H9 (cell line): ENCODE data around the gene GLB1L2. TPM values are rescaled to one million over a fixed set of nuclear protein-coding genes. Genes with fewer than 3 reads are reported as not detected.

Experiments
- DNase-seq: peaks from one replicate; pipeline ENCODE4 v3.0.0-alpha.2; 2017
- H2AFZ ChIP-seq: one replicate; pipeline ENCODE4 v1.6.1; 2013; ENCODE audit warnings: mild to moderate bottlenecking, low read length, control low read depth, moderate library complexity
- H2AK5ac ChIP-seq: 2 replicates; pipeline ENCODE4 v1.6.1; 2013; ENCODE audit warnings: low read length, control low read depth, mixed read lengths; ENCODE audit not compliant: insufficient read length
- H2BK120ac ChIP-seq: one replicate; pipeline ENCODE4 v1.6.1; 2013; ENCODE audit warnings: low read depth, mild to moderate bottlenecking, low read length, control low read depth, inconsistent platforms; ENCODE audit not compliant: poor library complexity, severe bottlenecking
- H2BK12ac ChIP-seq: 2 replicates; pipeline ENCODE4 v1.6.1; 2013; ENCODE audit warnings: low read length, control low read depth, mixed read lengths, low read depth; ENCODE audit not compliant: insufficient read length
- H2BK15ac ChIP-seq: 2 replicates; pipeline ENCODE4 v1.6.1; 2013; ENCODE audit warnings: low read depth, low read length, control low read depth
- H2BK20ac ChIP-seq: one replicate; pipeline ENCODE4 v1.6.1; 2013; ENCODE audit warnings: low read depth, mild to moderate bottlenecking, low read length, control low read depth, inconsistent platforms; ENCODE audit not compliant: poor library complexity, severe bottlenecking
- H2BK5ac ChIP-seq: 2 replicates; pipeline ENCODE4 v1.6.1; 2013; ENCODE audit warnings: low read length, control low read depth, mixed read lengths; ENCODE audit not compliant: insufficient read length
- H3K14ac ChIP-seq: 2 replicates; pipeline ENCODE4 v1.6.1; 2013; ENCODE audit warnings: low read length, control low read depth; ENCODE audit not compliant: insufficient read depth
- H3K18ac ChIP-seq: 2 replicates; pipeline ENCODE4 v1.6.1; 2013; ENCODE audit warnings: low read depth, mild to moderate bottlenecking, mixed read lengths, low read length, control low read depth; ENCODE audit not compliant: insufficient read length
- H3K23ac ChIP-seq: 2 replicates; pipeline ENCODE4 v1.6.1; 2013; ENCODE audit warnings: low read length, control low read depth, mixed read lengths, low read depth; ENCODE audit not compliant: insufficient read length
- H3K23me2 ChIP-seq: 2 replicates; pipeline ENCODE4 v1.6.1; 2013; ENCODE audit warnings: low read depth, mild to moderate bottlenecking, mixed read lengths, low read length, control low read depth; ENCODE audit not compliant: insufficient read length, poor library complexity, severe bottlenecking
- H3K27ac ChIP-seq: 2 replicates; pipeline ENCODE4 v1.5.1; 2013; ENCODE audit warnings: low read length, control low read depth, mixed read lengths, low read depth; ENCODE audit not compliant: insufficient read length
- H3K27me3 ChIP-seq: 2 replicates; pipeline ENCODE4 v1.6.1; 2013; ENCODE audit warnings: low read length, control low read depth, inconsistent platforms; ENCODE audit not compliant: insufficient read depth
- H3K4ac ChIP-seq: 2 replicates; pipeline ENCODE4 v1.6.1; 2013; ENCODE audit warnings: low read depth, mild to moderate bottlenecking, control low read depth, inconsistent platforms, low read length, moderate library complexity
- H3K4me1 ChIP-seq: 2 replicates; pipeline ENCODE4 v1.6.1; 2013; ENCODE audit warnings: low read length, control low read depth, inconsistent platforms; ENCODE audit not compliant: insufficient read depth
- H3K4me2 ChIP-seq: 2 replicates; pipeline ENCODE4 v1.6.1; 2013; ENCODE audit warnings: low read length, control low read depth, mixed read lengths; ENCODE audit not compliant: insufficient read length, insufficient read depth
- H3K56ac ChIP-seq: 2 replicates; pipeline ENCODE4 v1.6.1; 2013; ENCODE audit warnings: low read depth, mild to moderate bottlenecking, mixed read lengths, low read length, control low read depth; ENCODE audit not compliant: insufficient read length
- H3K79me1 ChIP-seq: 2 replicates; pipeline ENCODE4 v1.6.1; 2013; ENCODE audit warnings: low read depth, mild to moderate bottlenecking, moderate library complexity, low read length, control low read depth, inconsistent platforms; ENCODE audit not compliant: insufficient read depth, poor library complexity, severe bottlenecking
- H3K79me2 ChIP-seq: 2 replicates; pipeline ENCODE4 v1.6.1; 2013; ENCODE audit warnings: low read length, control low read depth, inconsistent platforms; ENCODE audit not compliant: insufficient read depth
- H3K9ac ChIP-seq: 2 replicates; pipeline ENCODE4 v1.6.1; 2013; ENCODE audit warnings: low read length, control low read depth, mixed read lengths; ENCODE audit not compliant: insufficient read length; ENCODE audit errors: extremely low read depth
- H3K9me3 ChIP-seq: one replicate; pipeline ENCODE4 v1.6.1; 2013; ENCODE audit warnings: low read depth, low read length, inconsistent platforms; ENCODE audit not compliant: control insufficient read depth
- H3T11ph ChIP-seq: one replicate; pipeline ENCODE4 v1.6.1; 2013; ENCODE audit warnings: mild to moderate bottlenecking, low read length, control low read depth, inconsistent platforms
- H4K20me1 ChIP-seq: one replicate; pipeline ENCODE4 v1.6.1; 2013; ENCODE audit not compliant: control insufficient read depth, insufficient read length, insufficient read depth
- H4K5ac ChIP-seq: 2 replicates; pipeline ENCODE4 v1.6.1; 2013; ENCODE audit warnings: low read depth, mild to moderate bottlenecking, mixed read lengths, low read length, control low read depth; ENCODE audit not compliant: insufficient read length
- H4K8ac ChIP-seq: replicated peaks from 2 replicates; pipeline ENCODE4 v1.6.1; 2013; ENCODE audit warnings: low read length, control low read depth, mixed read lengths, low read depth; ENCODE audit not compliant: insufficient read length
- H4K91ac ChIP-seq: 2 replicates; pipeline ENCODE4 v1.6.1; 2013; ENCODE audit warnings: low read depth, mild to moderate bottlenecking, moderate library complexity, mixed read lengths, low read length, control low read depth; ENCODE audit not compliant: insufficient read length
- H3K27ac Mint-ChIP-seq, 3 experiments: 2 replicates in 2 of 3; 3 replicates in 1 of 3; pipeline ENCODE4 v1.8.0; 2020 to 2021; ENCODE audit warnings: mixed read lengths in 3 of 3, mild to moderate bottlenecking in 1 of 3, moderate library complexity in 1 of 3
- H3K27me3 Mint-ChIP-seq: 2 replicates; pipeline ENCODE4 v1.8.0; 2021; ENCODE audit warnings: low read depth, mild to moderate bottlenecking, moderate library complexity, mixed read lengths
- H3K36me3 Mint-ChIP-seq, 3 experiments: 2 replicates in 2 of 3; 3 replicates in 1 of 3; pipeline ENCODE4 v1.8.0; 2020 to 2021; ENCODE audit warnings: low read depth in 3 of 3, mixed read lengths in 3 of 3; ENCODE audit not compliant: insufficient read depth in 1 of 3
- H3K4me1 Mint-ChIP-seq, 2 experiments: 2 replicates each; pipeline ENCODE4 v1.8.0; 2020; ENCODE audit warnings: mixed read lengths in 2 of 2
- H3K4me3 Mint-ChIP-seq, 2 experiments: 2 replicates in 1 of 2; 3 replicates in 1 of 2; pipeline ENCODE4 v1.8.0; 2020 to 2021; ENCODE audit warnings: mild to moderate bottlenecking in 2 of 2, mixed read lengths in 2 of 2, moderate library complexity in 1 of 2
- H3K9me3 Mint-ChIP-seq, 2 experiments: 2 replicates in 1 of 2; 3 replicates in 1 of 2; pipeline ENCODE4 v1.8.0; 2020; ENCODE audit warnings: mild to moderate bottlenecking in 2 of 2, mixed read lengths in 2 of 2, moderate library complexity in 1 of 2
- WGBS: extraction: QIAGEN DNeasy Blood & Tissue Kit; methylation state at CpG from one replicate; pipeline ENCODE4 v1.1.7; 2013; ENCODE audit warnings: missing lambda C conversion rate, low lambda C conversion rate, mixed read lengths; ENCODE audit not compliant: insufficient read length; ENCODE audit errors: extremely low coverage; 5-methylcytosine and 5-hydroxymethylcytosine counted together
- total RNA-seq: library from RNA; stranded (reverse); gene quantifications from 2 replicates; pipeline ENCODE4 v1.2.1, GENCODE V29; 2021
- TF ChIP-seq, protein P1 (sequence below): fragments of 200-600 bp; sonication (generic); conservative IDR thresholded peaks from 3 replicates; pipeline ENCODE4 v1.8.0; 2021; ENCODE audit warnings: antibody characterized with exemption, mild to moderate bottlenecking

GLB1L2 gene
- total RNA-seq, 1 experiment from 2014 or later: 2.4 TPM

DNA sequence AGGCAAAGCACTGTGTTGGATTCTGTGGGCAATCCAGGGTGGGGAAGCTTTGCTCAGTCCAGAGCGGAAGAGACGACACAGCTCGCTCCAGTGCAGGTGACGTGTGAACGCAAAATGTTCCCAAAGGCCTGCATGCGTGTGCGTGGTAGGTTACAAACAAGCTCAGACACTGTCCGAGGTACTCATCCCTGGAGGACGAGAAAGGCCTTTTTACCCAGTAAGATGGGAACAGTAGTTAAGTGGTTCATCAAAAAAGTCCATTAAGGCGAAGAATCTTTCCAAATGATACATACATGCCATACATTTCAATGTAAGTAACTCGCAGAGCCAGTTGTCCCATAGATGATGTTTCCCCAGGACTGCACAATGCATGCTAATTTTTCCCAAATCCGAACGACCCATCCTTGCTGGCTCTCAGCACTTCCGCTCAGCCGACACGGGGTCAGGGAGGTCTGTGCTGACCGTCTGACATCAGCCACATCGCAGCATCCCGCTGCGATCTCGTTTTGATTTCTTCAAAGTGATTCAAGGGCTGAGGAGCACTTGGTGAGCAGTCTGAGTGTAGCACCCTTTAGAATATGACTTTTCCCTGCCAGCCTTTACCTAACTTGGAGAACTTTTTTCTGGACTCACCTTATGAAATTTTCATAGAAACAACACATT, 61.3 kb downstream of the GLB1L2 start:
- WGBS: no CpG with 5 or more reads among the region's 21 CpGs
- H2BK5ac ChIP-seq: no peak overlapping the region
- H3K4me3 Mint-ChIP-seq: no peak overlapping the region
- no peak overlapping the region for H3K4ac ChIP-seq
- no peak overlapping the region for H3K9ac ChIP-seq
- H3K23me2 ChIP-seq: no peaks in the 10 kb centered on the region
- peaks cover 8 to 19% (median 11%) of the 10 kb centered on the region in 3 experiments; a peak in 5 of 7 replicates for H3K36me3 Mint-ChIP-seq
- no peaks in the 10 kb centered on the region for H3K27me3 ChIP-seq
- no peak overlapping the region for H3K56ac ChIP-seq
- H3K27ac ChIP-seq: no peak overlapping the region
- H2BK15ac ChIP-seq: no peak overlapping the region
- H3K23ac ChIP-seq: no peak overlapping the region
- peaks cover 2 to 3% of the 10 kb centered on the region in 2 experiments; a peak in 1 of 4 replicates for H3K4me1 Mint-ChIP-seq
- TF ChIP-seq, protein P1, sequence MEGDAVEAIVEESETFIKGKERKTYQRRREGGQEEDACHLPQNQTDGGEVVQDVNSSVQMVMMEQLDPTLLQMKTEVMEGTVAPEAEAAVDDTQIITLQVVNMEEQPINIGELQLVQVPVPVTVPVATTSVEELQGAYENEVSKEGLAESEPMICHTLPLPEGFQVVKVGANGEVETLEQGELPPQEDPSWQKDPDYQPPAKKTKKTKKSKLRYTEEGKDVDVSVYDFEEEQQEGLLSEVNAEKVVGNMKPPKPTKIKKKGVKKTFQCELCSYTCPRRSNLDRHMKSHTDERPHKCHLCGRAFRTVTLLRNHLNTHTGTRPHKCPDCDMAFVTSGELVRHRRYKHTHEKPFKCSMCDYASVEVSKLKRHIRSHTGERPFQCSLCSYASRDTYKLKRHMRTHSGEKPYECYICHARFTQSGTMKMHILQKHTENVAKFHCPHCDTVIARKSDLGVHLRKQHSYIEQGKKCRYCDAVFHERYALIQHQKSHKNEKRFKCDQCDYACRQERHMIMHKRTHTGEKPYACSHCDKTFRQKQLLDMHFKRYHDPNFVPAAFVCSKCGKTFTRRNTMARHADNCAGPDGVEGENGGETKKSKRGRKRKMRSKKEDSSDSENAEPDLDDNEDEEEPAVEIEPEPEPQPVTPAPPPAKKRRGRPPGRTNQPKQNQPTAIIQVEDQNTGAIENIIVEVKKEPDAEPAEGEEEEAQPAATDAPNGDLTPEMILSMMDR: no peak
- no peak overlapping the region for H3K4me2 ChIP-seq
- H3K79me1 ChIP-seq: no peaks in the 10 kb centered on the region
- H2BK12ac ChIP-seq: no peak overlapping the region
- H4K8ac ChIP-seq: no peak overlapping the region
- no peak overlapping the region for H3K18ac ChIP-seq
- no peaks in the 10 kb centered on the region for H3K4me1 ChIP-seq
- H2BK120ac ChIP-seq: no peak overlapping the region
- DNase-seq: no peak
- H3K14ac ChIP-seq: no peak overlapping the region
- H4K5ac ChIP-seq: no peak overlapping the region
- H2BK20ac ChIP-seq: no peak overlapping the region
- no peak overlapping the region for H2AK5ac ChIP-seq
- no peaks in the 10 kb centered on the region for H3K9me3 ChIP-seq
- H4K20me1 ChIP-seq: no peaks in the 10 kb centered on the region
- no peaks in the 10 kb centered on the region; a peak in 1 of 5 replicates for H3K9me3 Mint-ChIP-seq
- H3K27ac Mint-ChIP-seq: no peak overlapping the region
- H2AFZ ChIP-seq: no peak overlapping the region
- H3K79me2 ChIP-seq: no peaks in the 10 kb centered on the region; the same call in 1 of the 2 replicates
- H3K27me3 Mint-ChIP-seq: no peaks in the 10 kb centered on the region
- no peak overlapping the region for H4K91ac ChIP-seq
- H3T11ph ChIP-seq: no peak overlapping the region
